Stimulated activated CD4-positive, alpha-beta T cell treated with anti-CD3 and anti-CD28 coated beads, TNF-alpha, amount 100 ng/mL, for 1 hour (primary cell): ENCODE results near the gene SRC.

ENCODE experiments used
- DNase-seq, 3 donors: peaks; one replicate each; pipeline ENCODE4 v3.0.0-alpha.2; 2020; ENCODE audit warnings: low read depth in 3 of 3, low spot score in 1 of 3

The SRC gene

GRCh38 chr20:37315021-37315451, 30.9 kb upstream of the SRC start:
- no peak for DNase-seq

GRCh38 chr20:37315452-37316110, 30.4 kb upstream of the SRC start:
- DNase-seq: no peak

- no peak for DNase-seq
These were observed 29.7 kb upstream of the SRC start for GRCh38 chr20:37316116-37316774.

- no peak for DNase-seq
These were observed 29.2 kb upstream of the SRC start for GRCh38 chr20:37316775-37317170.

- DNase-seq: no peak
These were observed 28.6 kb upstream of the SRC start for GRCh38 chr20:37317316-37317715.

- DNase-seq: no peak
These were observed 27.8 kb upstream of the SRC start for GRCh38 chr20:37317994-37318640.

- DNase-seq: no peak
These were observed 26.7 kb upstream of the SRC start for GRCh38 chr20:37319151-37319671.

GRCh38 chr20:37323985-37324384, 22.0 kb upstream of the SRC start:
- DNase-seq: no peak

- DNase-seq: no peak
These were observed 20.7 kb upstream of the SRC start for GRCh38 chr20:37325206-37325605.

GRCh38 chr20:37326666-37327065, 19.3 kb upstream of the SRC start:
- DNase-seq: no peak

GRCh38 chr20:37327748-37328147, 18.2 kb upstream of the SRC start:
- DNase-seq: no peak

GRCh38 chr20:37328149-37328945, 17.6 kb upstream of the SRC start:
- no peak for DNase-seq

GRCh38 chr20:37329481-37330165, 16.3 kb upstream of the SRC start:
- no peak for DNase-seq

GRCh38 chr20:37330316-37330715, 15.6 kb upstream of the SRC start:
- no peak for DNase-seq

GRCh38 chr20:37331060-37331857, 14.7 kb upstream of the SRC start:
- DNase-seq: no peak

GRCh38 chr20:37333130-37333847, 12.7 kb upstream of the SRC start:
- no peak for DNase-seq

GRCh38 chr20:37333848-37334318, 12.1 kb upstream of the SRC start:
- no peak for DNase-seq

- DNase-seq: no peak
These were observed 11.5 kb upstream of the SRC start for GRCh38 chr20:37334450-37334849.

- no peak for DNase-seq
These were observed 10.1 kb upstream of the SRC start for GRCh38 chr20:37335642-37336368.
